Cardiac septum (tissue), 1 donor: ENCODE measurements around the gene FOXP1. TPM values are rescaled to one million over a fixed set of nuclear protein-coding genes. Genes with fewer than 3 reads are reported as not detected.

Experiments
- DNase-seq: peaks from one replicate; pipeline ENCODE4 v3.0.0-alpha.2; 2020; ENCODE audit warnings: low spot score
- intact Hi-C: fragments of 100-400 bp; cut with DNase I; formaldehyde crosslinking; loops from one replicate; pipeline ENCODE4 v1.14.0; 2022
- total RNA-seq: library from RNA; stranded (reverse); fragmentation: NEBNext Ultra II Directional; extraction: Animal tissue kit (Norgen Biotek cat#: 25700); gene quantifications from one replicate; pipeline ENCODE4 v1.2.1, GENCODE V29; 2021
- donor health status: DM: no; HTN: no; CAD: no.

FOXP1 gene
- total RNA-seq, 1 donor from 2014 or later = 53.2 TPM

- intact Hi-C loops = no loop called here
- no peak for DNase-seq
These were observed 499.8 kb downstream of the FOXP1 start for GRCh38 chr3:71083726-71084131.

- no peak for DNase-seq
- intact Hi-C loops = no loop called here
These were observed 500.7 kb downstream of the FOXP1 start for GRCh38 chr3:71082833-71083232.

GRCh38 chr3:71080517-71081083, 502.9 kb downstream of the FOXP1 start:
- intact Hi-C loops = no loop called here

GRCh38 chr3:71078723-71079525, 504.6 kb downstream of the FOXP1 start:
- no peak for DNase-seq
- intact Hi-C loops = no loop called here

More at GRCh38 chr3:71080517-71081083, 502.9 kb downstream of the FOXP1 start:
- DNase-seq = no peak

GRCh38 chr3:71078199-71078598, 505.3 kb downstream of the FOXP1 start:
- no peak for DNase-seq
- intact Hi-C loops = no loop called here

- intact Hi-C loops = no loop called here
- no peak for DNase-seq
These were observed 506.5 kb downstream of the FOXP1 start for GRCh38 chr3:71077070-71077469.

- intact Hi-C loops = no loop called here
These were observed 507.0 kb downstream of the FOXP1 start for GRCh38 chr3:71076361-71077002.

GRCh38 chr3:71075494-71075893, 508.0 kb downstream of the FOXP1 start:
- no peak for DNase-seq
- intact Hi-C loops = no loop called here

More at GRCh38 chr3:71076361-71077002, 507.0 kb downstream of the FOXP1 start:
- no peak for DNase-seq

GRCh38 chr3:71074423-71074822, 509.1 kb downstream of the FOXP1 start:
- intact Hi-C loops = loop anchor here (5.0 kb wide), 1 partner anchor 38 kb away; no protein-coding TSS in a partner anchor
- DNase-seq = no peak

- intact Hi-C loops = loop anchor here (5.0 kb wide), 1 partner anchor 39 kb away; no protein-coding TSS in a partner anchor
- no peak for DNase-seq
These were observed 510.5 kb downstream of the FOXP1 start for GRCh38 chr3:71072986-71073385.

GRCh38 chr3:71072287-71072686, 511.2 kb downstream of the FOXP1 start:
- DNase-seq = no peak
- intact Hi-C loops = loop anchor here (5.0 kb wide), 1 partner anchor 40 kb away; no protein-coding TSS in a partner anchor

- no peak for DNase-seq
- intact Hi-C loops = loop anchor here (5.0 kb wide), 1 partner anchor 42 kb away; no protein-coding TSS in a partner anchor
These were observed 512.7 kb downstream of the FOXP1 start for GRCh38 chr3:71070497-71071463.

- DNase-seq = no peak
- intact Hi-C loops = loop anchor here (5.0 to 10.0 kb wide), 3 partner anchors 43 to 515 kb away; no protein-coding TSS in a partner anchor
These were observed 513.7 kb downstream of the FOXP1 start for GRCh38 chr3:71069797-71070196.

GRCh38 chr3:71067977-71068654, 515.4 kb downstream of the FOXP1 start:
- intact Hi-C loops = loop anchor here (5.0 to 10.0 kb wide), 2 partner anchors 351 to 513 kb away; no protein-coding TSS in a partner anchor

GRCh38 chr3:71066849-71067261, 516.7 kb downstream of the FOXP1 start:
- DNase-seq = no peak
- intact Hi-C loops = loop anchor here (5.0 to 10.0 kb wide), 2 partner anchors 350 to 512 kb away; no protein-coding TSS in a partner anchor

More at GRCh38 chr3:71067977-71068654, 515.4 kb downstream of the FOXP1 start:
- no peak for DNase-seq

GRCh38 chr3:71066356-71066755, 517.2 kb downstream of the FOXP1 start:
- intact Hi-C loops = loop anchor here (5.0 to 10.0 kb wide), 2 partner anchors 349 to 512 kb away; no protein-coding TSS in a partner anchor
- DNase-seq = no peak

GRCh38 chr3:71065764-71066013, 517.8 kb downstream of the FOXP1 start:
- DNase-seq = no peak
- intact Hi-C loops = loop anchor here (2.0 to 10.0 kb wide), 4 partner anchors 65 to 511 kb away; no protein-coding TSS in a partner anchor
